GM19043 (cell line): ENCODE measurements around the gene SLCO3A1.

Experiments
- ATAC-seq: cut with Tn5 transposase; IDR thresholded peaks from one replicate; pipeline ENCODE4 v1.9.1; 2021; ENCODE audit warnings: low read depth; ENCODE audit not compliant: unreplicated experiment

The SLCO3A1 gene

GRCh38 chr15:92116330-92116729, 262.8 kb downstream of the SLCO3A1 start:
- ATAC-seq: no peak

GRCh38 chr15:92117261-92117731, 263.8 kb downstream of the SLCO3A1 start:
- no peak for ATAC-seq

GRCh38 chr15:92118162-92118935, 264.8 kb downstream of the SLCO3A1 start:
- no peak for ATAC-seq

- no peak for ATAC-seq
Measured at GRCh38 chr15:92118936-92119325, 265.4 kb downstream of the SLCO3A1 start.

GRCh38 chr15:92120094-92120795, 266.7 kb downstream of the SLCO3A1 start:
- no peak for ATAC-seq

GRCh38 chr15:92121047-92121446, 267.5 kb downstream of the SLCO3A1 start:
- ATAC-seq: no peak

GRCh38 chr15:92122259-92122658, 268.8 kb downstream of the SLCO3A1 start:
- ATAC-seq: no peak

- ATAC-seq: no peak
Measured at GRCh38 chr15:92123962-92124656, 270.6 kb downstream of the SLCO3A1 start.

GRCh38 chr15:92124657-92125010, 271.1 kb downstream of the SLCO3A1 start:
- ATAC-seq: no peak

GRCh38 chr15:92128788-92129187, 275.3 kb downstream of the SLCO3A1 start:
- no peak for ATAC-seq

- ATAC-seq: no peak
Measured at GRCh38 chr15:92130244-92130643, 276.7 kb downstream of the SLCO3A1 start.

- no peak for ATAC-seq
Measured at GRCh38 chr15:92130906-92131305, 277.4 kb downstream of the SLCO3A1 start.

- no peak for ATAC-seq
Measured at GRCh38 chr15:92132982-92133755, 279.7 kb downstream of the SLCO3A1 start.

GRCh38 chr15:92140796-92141195, 287.3 kb downstream of the SLCO3A1 start:
- ATAC-seq: no peak

- no peak for ATAC-seq
Measured at GRCh38 chr15:92141607-92142006, 288.1 kb downstream of the SLCO3A1 start.

- no peak for ATAC-seq
Measured at GRCh38 chr15:92142242-92143232, 289.0 kb downstream of the SLCO3A1 start.

- no peak for ATAC-seq
Measured at GRCh38 chr15:92143765-92144164, 290.3 kb downstream of the SLCO3A1 start.

GRCh38 chr15:92146511-92147150, 293.1 kb downstream of the SLCO3A1 start:
- ATAC-seq: no peak

- no peak for ATAC-seq
Measured at GRCh38 chr15:92149029-92149428, 295.5 kb downstream of the SLCO3A1 start.
